GM19463 (cell line): ENCODE results near the gene CSN1S1.
"Not testable (repeated sequence)": the region's sequence is repeated elsewhere in the genome, so short reads cannot be mapped to it uniquely, and the experiment has no call there.

Experiments
- ATAC-seq: cut with Tn5 transposase; IDR thresholded peaks from one replicate; pipeline ENCODE4 v1.9.1; 2021; ENCODE audit warnings: mild to moderate bottlenecking, moderate library complexity; ENCODE audit not compliant: unreplicated experiment

The CSN1S1 gene

GRCh38 chr4:69930768-69931167 lies at the start of gene CSN1S1:
Gene CSN1S1 (plus strand): TSS chr4:69931068. CDS start chr4:69932556, 1,488 bp downstream.
- no peak for ATAC-seq

GRCh38 chr4:69881173-69881773 lies 49.6 kb upstream of the CSN1S1 start:
- ATAC-seq, result peak; percentile 77

GRCh38 chr4:69882150-69882549 lies 48.7 kb upstream of the CSN1S1 start:
- ATAC-seq, result no peak

GRCh38 chr4:69888336-69888735 lies 42.5 kb upstream of the CSN1S1 start:
- no peak for ATAC-seq

GRCh38 chr4:69894186-69894585 lies 36.7 kb upstream of the CSN1S1 start:
- no peak for ATAC-seq

GRCh38 chr4:69894721-69895120 lies 36.1 kb upstream of the CSN1S1 start:
- no peak for ATAC-seq

- ATAC-seq, result no peak
These were observed 34.2 kb upstream of the CSN1S1 start for GRCh38 chr4:69896530-69897116.

GRCh38 chr4:69907151-69907550 lies 23.7 kb upstream of the CSN1S1 start:
- ATAC-seq, result no peak

GRCh38 chr4:69909195-69909594 lies 21.7 kb upstream of the CSN1S1 start:
- ATAC-seq, result peak; percentile 32

- ATAC-seq, result peak; percentile 87
These were observed 20.7 kb upstream of the CSN1S1 start for GRCh38 chr4:69910016-69910782.

GRCh38 chr4:69920874-69921273 lies 10.0 kb upstream of the CSN1S1 start:
- ATAC-seq, result no peak

GRCh38 chr4:69923782-69924410 lies 7.0 kb upstream of the CSN1S1 start:
- not testable (repeated sequence) for ATAC-seq

GRCh38 chr4:69934150-69934549 lies 3.3 kb downstream of the CSN1S1 start:
- ATAC-seq, result no peak

- no peak for ATAC-seq
These were observed 5.7 kb downstream of the CSN1S1 start for GRCh38 chr4:69936566-69936965.

- ATAC-seq, result no peak
These were observed 20.7 kb downstream of the CSN1S1 start for GRCh38 chr4:69951602-69952001.

GRCh38 chr4:69957209-69957608 lies 26.3 kb downstream of the CSN1S1 start:
- ATAC-seq, result no peak

- no peak for ATAC-seq
These were observed 34.8 kb downstream of the CSN1S1 start, which contains the start of gene CSN2 for GRCh38 chr4:69965628-69966027. Gene CSN2 (minus strand): TSS chr4:69965728. CDS start chr4:69960995, 4,733 bp downstream.

GRCh38 chr4:69970071-69970470 lies 39.2 kb downstream of the CSN1S1 start:
- ATAC-seq, result no peak

- ATAC-seq, result no peak
These were observed 43.8 kb downstream of the CSN1S1 start for GRCh38 chr4:69974631-69975030.

- ATAC-seq, result no peak
These were observed 46.7 kb downstream of the CSN1S1 start for GRCh38 chr4:69977582-69977981.

- ATAC-seq, result peak; percentile 71
These were observed 53.2 kb downstream of the CSN1S1 start for GRCh38 chr4:69984030-69984443.
